COLO668 (cell line): Measurements from ENCODE around the gene OR51G2.
"Not testable (repeated sequence)": the region's sequence is repeated elsewhere in the genome, so short reads cannot be mapped to it uniquely, and the experiment has no call there.

Experiments used
- DNase-seq: peaks from one replicate; lab custom pipeline; 2025; ENCODE audit not compliant: unreplicated experiment; lab: John Stamatoyannopoulos, UW

OR51G2 gene, protein sequence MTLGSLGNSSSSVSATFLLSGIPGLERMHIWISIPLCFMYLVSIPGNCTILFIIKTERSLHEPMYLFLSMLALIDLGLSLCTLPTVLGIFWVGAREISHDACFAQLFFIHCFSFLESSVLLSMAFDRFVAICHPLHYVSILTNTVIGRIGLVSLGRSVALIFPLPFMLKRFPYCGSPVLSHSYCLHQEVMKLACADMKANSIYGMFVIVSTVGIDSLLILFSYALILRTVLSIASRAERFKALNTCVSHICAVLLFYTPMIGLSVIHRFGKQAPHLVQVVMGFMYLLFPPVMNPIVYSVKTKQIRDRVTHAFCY

GRCh38 chr11:4919250-4919649, at the start of gene OR51G2:
Gene OR51G2, minus strand, starts transcription at chr11:4919350. Its CDS starts 3,687 bp downstream, at chr11:4915663.
- DNase-seq, result no peak

GRCh38 chr11:4962816-4963215, 43.7 kb upstream of the OR51G2 start:
- no peak for DNase-seq

- DNase-seq, result no peak
These were observed 41.7 kb upstream of the OR51G2 start for GRCh38 chr11:4960877-4961276.

DNA sequence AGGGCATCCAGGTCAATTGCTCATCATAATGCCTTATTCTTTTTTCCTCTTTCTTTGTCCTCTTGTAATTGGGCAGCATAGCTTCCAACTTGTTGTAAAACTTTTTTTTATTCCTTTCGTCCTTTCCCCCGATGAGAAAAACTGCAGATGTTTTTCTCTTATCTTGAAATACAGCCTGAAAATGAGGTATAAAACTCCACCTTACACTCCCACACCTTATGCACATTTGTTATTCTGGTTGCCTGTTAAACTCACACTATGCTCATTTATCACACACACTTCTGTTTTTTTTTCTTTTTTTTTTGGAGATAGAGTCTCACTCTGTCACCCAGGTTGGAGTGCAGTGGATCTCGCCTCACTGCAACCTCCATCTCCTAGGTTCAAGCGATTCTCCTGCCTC, 38.2 kb upstream of the OR51G2 start:
- DNase-seq, result no peak

DNA sequence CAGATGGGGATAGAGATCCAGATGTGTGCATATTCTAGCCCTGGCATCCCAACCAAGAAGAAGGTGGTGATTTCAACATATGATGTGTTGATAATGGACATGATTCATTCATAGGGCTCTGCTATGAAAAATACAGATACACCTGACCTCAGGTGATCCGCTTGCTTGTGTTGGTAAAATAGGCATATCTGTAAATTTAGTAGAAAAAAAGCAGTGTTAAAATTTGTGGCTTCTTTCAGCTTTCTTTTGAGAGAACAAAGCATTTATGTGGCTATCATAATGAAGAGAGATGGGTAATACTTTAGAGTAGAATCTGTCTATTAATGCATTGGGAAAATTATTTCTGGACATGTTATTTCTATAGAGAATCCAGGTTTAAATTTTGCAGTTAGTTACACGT, 36.5 kb upstream of the OR51G2 start, which contains the start of gene OR51A2:
Gene OR51A2 (minus strand): TSS at position 101 of the 400 bp plus-strand sequence. CDS start 0 bp downstream, at position 101.
- DNase-seq, result not testable (repeated sequence)

GRCh38 chr11:4947505-4947904, 28.4 kb upstream of the OR51G2 start, which contains the start of gene OR51A4:
Gene OR51A4, minus strand, starts transcription at chr11:4947605. Its CDS starts 505 bp downstream, at chr11:4947100.
- no peak for DNase-seq

- no peak for DNase-seq
These were observed 17.6 kb upstream of the OR51G2 start for GRCh38 chr11:4936745-4937144.

DNA sequence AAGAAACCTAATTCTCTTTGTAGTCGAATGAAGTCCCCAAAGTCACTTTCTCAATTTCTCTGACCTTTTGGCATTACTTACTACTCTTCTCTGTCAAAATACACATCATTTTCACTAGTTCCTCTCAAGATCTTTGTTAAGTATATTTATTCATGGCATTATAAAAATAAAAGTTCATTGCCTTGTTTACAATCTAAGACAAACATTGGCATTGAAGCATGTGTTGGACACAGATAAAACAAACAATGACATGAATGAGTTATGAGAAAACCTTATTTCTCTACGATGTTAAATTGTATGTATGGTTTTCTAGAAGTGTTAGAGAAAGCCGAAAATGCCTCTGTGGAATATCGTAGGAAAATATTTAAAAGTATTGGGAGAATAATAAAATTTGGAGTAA, 13.6 kb upstream of the OR51G2 start:
- DNase-seq, result no peak

DNA sequence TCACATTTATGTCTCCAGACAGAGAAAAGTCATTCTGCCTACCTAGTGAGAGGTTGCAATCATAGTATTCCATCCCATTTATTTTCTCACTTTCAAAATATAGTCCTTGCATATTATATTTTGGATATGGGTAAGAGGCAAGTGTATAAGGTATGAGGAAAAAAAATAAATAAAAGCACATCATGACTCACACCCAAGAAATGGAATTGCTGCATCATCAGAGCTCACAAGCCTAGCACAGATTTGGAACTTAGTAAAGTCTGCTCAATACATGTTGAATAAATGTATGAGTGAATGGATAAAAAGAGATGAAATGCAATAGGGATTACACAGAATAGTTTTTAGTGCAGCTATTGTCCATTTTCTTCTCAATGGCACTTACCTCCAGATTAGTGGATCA, 7.5 kb upstream of the OR51G2 start:
- no peak for DNase-seq

DNA sequence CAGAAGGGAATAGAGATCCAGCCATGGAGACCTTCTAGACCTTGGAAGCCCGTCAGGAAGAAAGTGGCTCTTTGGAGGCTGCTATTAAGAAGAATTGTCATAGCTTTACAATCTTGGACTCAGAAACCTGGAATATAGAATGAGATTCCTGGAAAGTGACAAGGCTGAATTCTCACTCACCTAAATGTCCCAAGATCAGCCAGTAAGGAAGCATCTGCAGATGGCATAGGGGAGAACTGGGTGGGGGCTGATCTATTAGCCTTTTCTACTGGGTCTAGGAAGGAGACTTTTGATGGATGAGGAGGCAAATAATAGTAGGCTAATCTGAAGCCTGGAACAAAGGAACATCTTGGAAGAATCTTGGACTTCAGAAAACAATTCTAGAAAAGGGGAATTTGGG, 5.1 kb upstream of the OR51G2 start, which contains the start of gene OR51G1:
Gene OR51G1 (minus strand): TSS at position 101 of the 400 bp plus-strand sequence. CDS start 0 bp downstream, at position 101.
- DNase-seq, result no peak

DNA sequence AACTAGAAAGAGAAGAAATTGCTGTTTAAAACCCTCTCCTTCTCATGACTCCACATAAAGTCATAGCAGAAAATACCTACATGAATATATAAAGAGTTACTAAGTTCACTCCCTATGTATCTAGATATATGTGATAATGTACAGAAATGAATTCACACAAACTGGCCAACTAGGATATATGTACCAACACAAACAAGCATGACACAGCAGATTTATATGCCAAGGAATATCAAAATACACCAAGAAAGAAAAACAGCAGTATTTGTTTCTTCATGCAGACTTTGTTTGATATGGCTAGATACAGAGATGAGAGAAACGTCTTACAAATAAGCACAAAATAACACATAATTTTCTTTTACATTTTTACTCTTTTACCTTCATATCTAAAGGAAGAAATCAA, 3.2 kb upstream of the OR51G2 start:
- DNase-seq, result no peak

DNA sequence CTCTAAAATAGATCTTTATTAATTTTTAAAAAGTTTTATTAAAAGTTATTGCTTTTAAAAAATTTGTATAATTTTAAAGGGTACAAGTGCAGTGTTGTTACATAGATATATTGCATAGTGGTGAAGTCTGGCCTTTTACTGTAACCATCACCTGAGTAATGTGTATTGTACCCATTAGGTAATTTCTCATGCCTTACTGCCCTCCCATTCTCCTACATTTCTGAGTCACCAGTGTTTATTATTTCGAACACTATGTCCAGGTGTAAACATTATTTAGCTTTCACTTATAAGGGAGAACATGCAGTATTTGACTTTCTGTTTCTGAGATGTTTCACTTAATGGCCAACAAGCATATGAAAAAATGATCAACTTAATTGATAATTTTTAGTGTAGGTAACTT, 2.6 kb upstream of the OR51G2 start:
- no peak for DNase-seq

DNA sequence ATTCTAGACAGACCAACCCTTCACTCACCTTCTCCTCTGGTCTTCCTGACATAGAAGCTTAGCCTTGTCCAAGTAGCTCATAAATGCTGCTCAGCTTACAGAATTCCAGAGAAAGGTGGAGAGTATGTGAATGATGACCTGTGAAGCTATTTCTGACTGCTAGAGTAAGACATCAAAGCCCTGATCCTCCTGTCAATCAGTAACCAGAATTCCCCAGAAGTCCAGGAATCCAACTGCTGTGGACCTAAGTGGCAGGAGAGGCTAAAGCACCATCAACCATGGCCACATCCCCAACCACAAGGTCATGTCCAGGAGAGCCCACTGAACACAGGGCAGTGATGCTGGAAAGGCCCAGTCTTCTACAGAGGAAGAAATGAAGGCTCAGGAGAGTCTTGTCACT, 2.6 kb downstream of the OR51G2 start:
- no peak for DNase-seq

GRCh38 chr11:4903484-4903883, 15.7 kb downstream of the OR51G2 start, which contains the start of gene OR51A7:
Gene OR51A7, plus strand, starts transcription at chr11:4903783. Its CDS starts 3,587 bp downstream, at chr11:4907370.
- no peak for DNase-seq

DNA sequence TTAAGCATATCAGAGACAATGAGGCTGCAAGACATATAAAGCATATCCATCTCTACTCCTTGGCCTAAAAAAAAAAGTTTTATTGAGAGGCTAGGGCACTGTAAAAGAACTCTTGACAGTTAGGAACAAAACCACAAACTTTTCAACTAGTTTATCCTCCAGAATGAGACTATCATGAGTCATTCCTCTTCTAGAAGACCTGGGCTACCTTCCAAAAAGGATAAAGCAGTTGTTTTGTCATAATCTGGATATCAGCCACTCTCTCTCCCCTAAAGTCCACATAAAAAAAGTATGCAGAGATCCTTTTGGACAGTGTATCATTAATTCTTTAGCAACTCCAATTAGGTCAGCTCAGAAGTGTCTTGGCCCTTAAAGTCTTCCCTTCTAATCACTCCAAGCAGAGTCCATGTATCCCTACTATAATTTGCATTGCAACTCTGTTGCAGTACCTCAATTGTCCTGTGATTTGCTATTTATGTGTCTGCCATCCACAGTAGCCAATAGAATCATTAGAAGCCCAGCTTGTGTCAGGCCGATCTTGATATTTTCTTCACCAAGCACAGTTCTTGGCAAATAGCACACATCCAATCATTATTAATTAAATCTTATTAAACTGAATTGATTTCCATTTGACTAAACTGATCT, 27.0 kb downstream of the OR51G2 start:
- DNase-seq, result no peak

- no peak for DNase-seq
These were observed 28.9 kb downstream of the OR51G2 start for GRCh38 chr11:4890279-4890678.

GRCh38 chr11:4887591-4887990, 31.6 kb downstream of the OR51G2 start:
- DNase-seq, result no peak

DNA sequence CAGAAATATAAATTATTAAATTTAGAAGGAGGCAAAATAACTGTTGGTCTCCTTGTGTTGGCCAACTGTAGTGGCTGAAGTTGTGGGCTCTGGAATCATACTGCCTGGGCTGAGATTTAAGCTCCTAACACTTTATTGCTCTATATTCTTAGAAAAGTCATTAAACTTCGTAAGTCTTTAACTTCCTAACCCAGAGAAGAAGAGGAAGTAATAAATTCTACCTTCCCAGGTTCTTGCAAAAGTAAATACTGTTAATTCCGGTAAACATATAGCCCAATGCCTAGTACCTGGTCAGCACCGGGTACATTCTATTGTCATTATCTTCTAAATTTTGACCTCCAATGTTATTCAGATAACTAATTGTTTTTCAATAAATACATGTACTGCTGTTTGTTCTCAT, 33.0 kb downstream of the OR51G2 start:
- no peak for DNase-seq

- no peak for DNase-seq
These were observed 34.8 kb downstream of the OR51G2 start for GRCh38 chr11:4884361-4884760.

DNA sequence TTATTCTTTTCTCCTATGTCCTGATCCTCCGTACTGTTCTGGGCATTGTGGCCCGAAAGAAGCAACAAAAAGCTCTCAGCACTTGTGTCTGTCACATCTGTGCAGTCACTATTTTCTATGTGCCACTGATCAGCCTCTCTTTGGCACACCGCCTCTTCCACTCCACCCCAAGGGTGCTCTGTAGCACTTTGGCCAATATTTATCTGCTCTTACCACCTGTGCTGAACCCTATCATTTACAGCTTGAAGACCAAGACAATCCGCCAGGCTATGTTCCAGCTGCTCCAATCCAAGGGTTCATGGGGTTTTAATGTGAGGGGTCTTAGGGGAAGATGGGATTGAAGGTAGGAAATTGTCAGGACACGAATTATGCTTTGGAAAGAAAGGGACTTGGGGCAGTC, 36.6 kb downstream of the OR51G2 start:
- DNase-seq, result no peak

- DNase-seq, result no peak
These were observed 37.2 kb downstream of the OR51G2 start, which contains the start of gene OR51T1 for GRCh38 chr11:4881860-4882500. Gene OR51T1, plus strand, starts transcription at chr11:4881900. Its CDS starts 0 bp downstream, at chr11:4881900.

DNA sequence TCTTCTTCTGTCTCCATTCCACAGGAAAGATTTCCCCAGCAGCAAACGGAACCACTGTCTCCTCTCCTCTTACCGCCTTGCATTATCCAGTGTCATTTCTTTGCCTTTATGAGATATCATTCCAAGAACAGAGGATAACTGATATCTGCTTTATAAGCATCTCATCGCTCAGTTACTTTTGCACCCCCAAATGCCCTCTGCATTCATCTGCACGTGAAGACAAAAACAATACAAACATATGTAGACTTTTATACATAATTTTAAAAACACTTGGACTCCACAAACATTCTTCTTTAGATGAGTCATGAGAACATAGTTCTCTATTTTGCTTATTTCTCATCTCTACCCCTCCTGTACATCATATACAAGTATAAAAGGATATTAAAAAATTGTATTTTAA, 38.0 kb downstream of the OR51G2 start:
- DNase-seq, result no peak
